Endothelial cell of umbilical vein (primary cell): ENCODE data around the gene TRMT2A.

Source experiments
- POLR2A ChIP-seq: IDR thresholded peaks from 2 replicates; pipeline ENCODE4 v1.6.1; 2012; ENCODE audit warnings: low read depth, mild to moderate bottlenecking, control low read depth, low read length
- TF ChIP-seq, protein P1 (sequence below), 2 donors: IDR thresholded peaks; 1 replicate in 1 of 2; 2 replicates in 1 of 2; pipeline ENCODE4 v1.5.1; 2011; ENCODE audit warnings: low read length in 2 of 2, mild to moderate bottlenecking in 2 of 2, moderate library complexity in 2 of 2, control low read depth in 1 of 2, inconsistent platforms in 1 of 2, low read depth in 1 of 2; ENCODE audit not compliant: insufficient read depth in 1 of 2; ENCODE audit errors: extremely low read depth in 1 of 2

DNA sequence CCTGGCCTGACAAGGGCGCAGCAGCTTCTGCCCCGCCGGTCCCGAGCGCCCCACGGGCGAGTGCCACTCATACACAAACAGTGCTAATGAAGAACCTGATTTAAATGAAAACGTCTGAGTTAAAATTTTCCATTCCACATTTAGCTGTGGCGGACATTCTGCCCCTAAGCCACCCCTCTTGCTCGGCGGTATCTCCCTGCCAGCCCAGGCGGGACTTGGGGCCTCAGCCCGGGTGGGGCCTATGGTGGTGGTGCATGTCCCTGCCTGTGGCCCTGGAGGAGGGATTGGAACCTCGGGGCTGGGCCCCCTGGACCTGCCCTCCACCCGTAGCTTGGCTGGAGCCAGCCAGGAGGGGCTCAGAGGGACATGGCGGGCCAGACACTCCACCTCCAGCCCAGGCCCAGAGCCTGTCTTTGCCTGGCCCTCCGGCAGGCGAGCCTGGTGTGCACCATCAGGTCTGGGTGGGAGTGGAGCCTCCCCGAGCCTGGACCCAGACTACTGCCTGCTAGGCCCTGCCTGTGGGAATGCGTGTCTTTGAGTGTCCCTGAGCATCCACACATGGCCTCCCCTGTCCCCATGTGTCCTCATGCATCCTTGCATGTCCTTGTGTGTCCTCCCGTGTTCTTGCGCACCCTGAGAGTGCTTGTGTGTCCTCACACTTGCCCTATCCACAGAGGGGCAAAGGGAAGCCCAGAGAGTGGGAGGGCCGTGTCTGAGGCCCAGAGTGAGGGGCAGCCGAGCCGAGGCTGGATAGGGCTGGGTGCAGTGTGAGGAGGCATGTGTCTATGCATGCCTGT, 19.0 kb upstream of the TRMT2A start:
- no peak for TF ChIP-seq POLR2A
- TF ChIP-seq, protein P1, sequence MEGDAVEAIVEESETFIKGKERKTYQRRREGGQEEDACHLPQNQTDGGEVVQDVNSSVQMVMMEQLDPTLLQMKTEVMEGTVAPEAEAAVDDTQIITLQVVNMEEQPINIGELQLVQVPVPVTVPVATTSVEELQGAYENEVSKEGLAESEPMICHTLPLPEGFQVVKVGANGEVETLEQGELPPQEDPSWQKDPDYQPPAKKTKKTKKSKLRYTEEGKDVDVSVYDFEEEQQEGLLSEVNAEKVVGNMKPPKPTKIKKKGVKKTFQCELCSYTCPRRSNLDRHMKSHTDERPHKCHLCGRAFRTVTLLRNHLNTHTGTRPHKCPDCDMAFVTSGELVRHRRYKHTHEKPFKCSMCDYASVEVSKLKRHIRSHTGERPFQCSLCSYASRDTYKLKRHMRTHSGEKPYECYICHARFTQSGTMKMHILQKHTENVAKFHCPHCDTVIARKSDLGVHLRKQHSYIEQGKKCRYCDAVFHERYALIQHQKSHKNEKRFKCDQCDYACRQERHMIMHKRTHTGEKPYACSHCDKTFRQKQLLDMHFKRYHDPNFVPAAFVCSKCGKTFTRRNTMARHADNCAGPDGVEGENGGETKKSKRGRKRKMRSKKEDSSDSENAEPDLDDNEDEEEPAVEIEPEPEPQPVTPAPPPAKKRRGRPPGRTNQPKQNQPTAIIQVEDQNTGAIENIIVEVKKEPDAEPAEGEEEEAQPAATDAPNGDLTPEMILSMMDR (IDR thresholded peaks at IDR 0.05; ENCODE audit: extremely low read depth in 1 of 2, insufficient read depth in 1 of 2, low read depth in 1 of 2, low read length in 2 of 2) = no peak
